Stimulated activated memory B cell treated with anti-CD40 and anti-IgM and Interleukin-4, amounts not matched to agents 10 μg/mL and 1 μg/mL and 100 μg/mL, for 72 hours (primary cell): Measurements from ENCODE around the gene SERPINA1.

Experiments used
- ATAC-seq: fragments of 150-1000 bp; cut with Tn5 transposase; 2 replicates; pipeline ENCODE4 v1.10.0; 2021
- H3K27ac Mint-ChIP-seq: one replicate; pipeline ENCODE4 v1.8.0; 2022; ENCODE audit warnings: mild to moderate bottlenecking, mixed read lengths
- H3K27me3 Mint-ChIP-seq: one replicate; pipeline ENCODE4 v1.8.0; 2022; ENCODE audit warnings: mixed read lengths
- H3K36me3 Mint-ChIP-seq: one replicate; pipeline ENCODE4 v1.8.0; 2022; ENCODE audit warnings: mixed read lengths
- H3K4me1 Mint-ChIP-seq: one replicate; pipeline ENCODE4 v1.8.0; 2022; ENCODE audit warnings: mixed read lengths
- H3K4me3 Mint-ChIP-seq: one replicate; pipeline ENCODE4 v1.8.0; 2022; ENCODE audit warnings: mild to moderate bottlenecking, moderate library complexity, mixed read lengths
- H3K9me3 Mint-ChIP-seq: one replicate; pipeline ENCODE4 v1.8.0; 2022; ENCODE audit warnings: mixed read lengths

Gene SERPINA1

DNA sequence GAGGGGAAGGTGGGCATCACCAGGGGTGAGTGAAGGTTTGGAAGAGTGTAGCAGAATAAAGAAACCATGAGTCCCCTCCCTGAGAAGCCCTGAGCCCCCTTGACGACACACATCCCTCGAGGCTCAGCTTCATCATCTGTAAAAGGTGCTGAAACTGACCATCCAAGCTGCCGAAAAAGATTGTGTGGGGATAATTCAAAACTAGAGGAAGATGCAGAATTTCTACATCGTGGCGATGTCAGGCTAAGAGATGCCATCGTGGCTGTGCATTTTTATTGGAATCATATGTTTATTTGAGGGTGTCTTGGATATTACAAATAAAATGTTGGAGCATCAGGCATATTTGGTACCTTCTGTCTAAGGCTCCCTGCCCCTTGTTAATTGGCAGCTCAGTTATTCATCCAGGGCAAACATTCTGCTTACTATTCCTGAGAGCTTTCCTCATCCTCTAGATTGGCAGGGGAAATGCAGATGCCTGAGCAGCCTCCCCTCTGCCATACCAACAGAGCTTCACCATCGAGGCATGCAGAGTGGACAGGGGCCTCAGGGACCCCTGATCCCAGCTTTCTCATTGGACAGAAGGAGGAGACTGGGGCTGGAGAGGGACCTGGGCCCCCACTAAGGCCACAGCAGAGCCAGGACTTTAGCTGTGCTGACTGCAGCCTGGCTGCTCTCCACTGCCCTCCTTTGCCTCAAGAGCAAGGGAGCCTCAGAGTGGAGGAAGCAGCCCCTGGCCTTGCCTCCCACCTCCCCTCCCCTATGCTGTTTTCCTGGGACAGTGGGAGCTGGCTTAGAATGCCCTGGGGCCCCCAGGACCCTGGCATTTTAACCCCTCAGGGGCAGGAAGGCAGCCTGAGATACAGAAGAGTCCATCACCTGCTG is 7.0 kb downstream of the SERPINA1 start:
- no peaks in the 10 kb centered on the region for H3K4me1 Mint-ChIP-seq
- no peak overlapping the region for H3K27ac Mint-ChIP-seq
- H3K4me3 Mint-ChIP-seq, result no peak overlapping the region
- H3K9me3 Mint-ChIP-seq, result no peaks in the 10 kb centered on the region
- H3K36me3 Mint-ChIP-seq, result no peaks in the 10 kb centered on the region
- peaks cover 9% of the 10 kb centered on the region for H3K27me3 Mint-ChIP-seq
- ATAC-seq, result no peak

DNA sequence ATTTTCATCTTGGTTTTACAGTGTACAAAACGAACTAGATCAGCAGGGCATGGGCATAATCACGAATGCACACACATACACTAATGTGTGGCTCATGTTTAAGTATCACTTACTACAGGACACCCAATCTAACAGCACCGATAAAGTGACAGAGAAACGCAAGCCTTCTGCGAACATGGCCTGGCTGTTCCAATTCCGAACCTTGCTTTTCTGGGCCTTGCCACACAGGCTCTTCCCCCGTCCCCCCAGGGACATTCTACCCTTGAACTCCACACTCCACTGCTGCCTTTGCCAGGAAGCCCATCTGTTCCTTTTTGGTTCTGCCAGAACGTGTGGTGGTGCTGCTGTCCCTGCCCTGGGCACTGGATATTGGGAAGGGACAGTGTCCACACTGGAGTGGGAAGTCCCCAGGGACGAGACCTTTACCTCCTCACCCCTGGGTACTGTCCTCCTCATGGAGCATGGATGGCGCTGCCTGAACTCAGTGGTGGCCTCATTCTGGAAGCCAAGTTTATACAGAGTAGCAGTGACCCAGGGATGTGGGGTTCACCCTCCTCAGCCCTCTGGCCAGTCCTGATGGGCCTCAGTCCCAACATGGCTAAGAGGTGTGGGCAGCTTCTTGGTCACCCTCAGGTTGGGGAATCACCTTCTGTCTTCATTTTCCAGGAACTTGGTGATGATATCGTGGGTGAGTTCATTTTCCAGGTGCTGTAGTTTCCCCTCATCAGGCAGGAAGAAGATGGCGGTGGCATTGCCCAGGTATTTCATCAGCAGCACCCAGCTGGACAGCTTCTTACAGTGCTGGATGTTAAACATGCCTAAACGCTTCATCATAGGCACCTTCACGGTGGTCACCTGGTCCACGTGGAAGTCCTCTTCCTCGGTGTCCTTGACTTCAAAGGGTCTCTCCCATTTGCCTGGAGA is 7.9 kb downstream of the SERPINA1 start:
- Mint-ChIP-seq H3K9me3 (no peaks in the 10 kb centered on the region), H3K36me3 (no peaks in the 10 kb centered on the region), H3K27ac (no peak overlapping the region), H3K27me3 (peaks cover 9% of the 10 kb centered on the region), H3K4me1 (no peaks in the 10 kb centered on the region), H3K4me3 (no peak overlapping the region)
- ATAC-seq, result no peak

DNA sequence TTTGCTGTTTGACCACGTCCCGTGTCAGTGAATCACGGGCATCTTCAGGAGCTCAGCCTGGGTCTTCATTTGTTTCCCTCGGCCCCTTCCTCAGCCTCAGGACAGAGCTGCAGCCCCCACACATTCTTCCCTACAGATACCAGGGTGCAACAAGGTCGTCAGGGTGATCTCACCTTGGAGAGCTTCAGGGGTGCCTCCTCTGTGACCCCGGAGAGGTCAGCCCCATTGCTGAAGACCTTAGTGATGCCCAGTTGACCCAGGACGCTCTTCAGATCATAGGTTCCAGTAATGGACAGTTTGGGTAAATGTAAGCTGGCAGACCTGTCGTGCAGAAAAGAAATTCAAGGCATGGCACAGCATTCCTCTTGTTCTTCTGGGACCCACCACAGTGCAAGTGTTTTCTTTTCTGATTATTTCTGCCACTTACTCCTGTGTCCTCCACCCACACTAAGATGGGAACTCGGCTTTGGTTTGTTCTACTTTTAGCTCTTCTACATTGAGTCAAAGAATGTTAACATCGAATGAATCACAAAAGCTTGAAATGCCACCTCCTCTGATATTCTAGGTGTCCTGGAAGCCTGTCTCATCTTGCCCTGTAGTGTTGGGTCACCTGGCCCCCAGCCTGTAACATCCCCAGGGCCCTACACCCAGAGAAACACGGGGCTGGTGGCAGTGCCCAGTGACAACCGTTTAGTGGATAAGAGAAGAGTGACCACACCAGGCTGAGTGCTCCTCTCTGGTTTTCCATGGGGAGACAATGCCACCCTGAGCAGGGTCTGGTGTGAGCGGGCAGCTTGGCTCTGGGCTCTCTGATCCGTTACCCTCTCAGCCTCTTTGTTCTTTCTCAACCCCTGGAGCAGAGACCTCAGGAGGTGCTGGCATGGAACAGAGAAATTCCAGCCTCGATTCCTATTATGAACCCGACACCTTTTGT is 8.8 kb downstream of the SERPINA1 start:
- ATAC-seq, result no peak
- H3K36me3 Mint-ChIP-seq, result no peaks in the 10 kb centered on the region

DNA sequence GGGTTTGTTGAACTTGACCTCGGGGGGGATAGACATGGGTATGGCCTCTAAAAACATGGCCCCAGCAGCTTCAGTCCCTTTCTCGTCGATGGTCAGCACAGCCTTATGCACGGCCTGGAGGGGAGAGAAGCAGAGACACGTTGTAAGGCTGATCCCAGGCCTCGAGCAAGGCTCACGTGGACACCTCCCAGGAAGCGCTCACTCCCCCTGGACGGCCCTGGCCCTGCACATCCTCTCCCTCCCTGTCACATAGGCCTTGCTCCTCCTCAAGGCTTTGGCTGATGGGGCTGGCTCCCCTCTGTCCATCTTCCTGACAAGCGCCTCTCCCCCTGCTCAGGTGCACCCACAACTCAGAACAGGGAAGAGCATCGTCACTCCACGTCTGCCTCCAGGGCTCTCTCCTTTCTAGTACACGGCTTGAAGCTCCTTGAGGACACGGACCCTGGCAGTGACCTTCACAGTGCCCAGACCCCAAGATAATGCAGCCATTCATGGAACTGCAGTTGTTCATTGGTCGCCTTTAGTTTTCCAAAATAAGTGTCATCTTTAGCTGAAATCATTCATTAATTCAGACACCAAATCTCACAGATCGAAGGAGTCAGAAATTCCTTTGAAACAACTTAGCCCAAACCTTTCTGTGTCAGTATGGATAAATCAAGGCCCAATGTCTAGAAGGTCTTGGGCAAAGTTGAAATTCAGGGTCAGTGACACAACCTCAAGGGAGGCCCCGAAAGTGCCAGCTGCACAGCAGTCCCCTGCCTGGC is 9.7 kb downstream of the SERPINA1 start:
- Mint-ChIP-seq H3K27ac (no peak overlapping the region), H3K4me3 (no peak overlapping the region), H3K4me1 (no peaks in the 10 kb centered on the region), H3K27me3 (peaks cover 9% of the 10 kb centered on the region), H3K9me3 (no peaks in the 10 kb centered on the region), H3K36me3 (no peaks in the 10 kb centered on the region)
- ATAC-seq, result no peak

More for the DNA sequence above, 8.8 kb downstream of the SERPINA1 start:
- no peaks in the 10 kb centered on the region for H3K4me1 Mint-ChIP-seq
- H3K9me3 Mint-ChIP-seq, result no peaks in the 10 kb centered on the region
- no peak overlapping the region for H3K4me3 Mint-ChIP-seq
- H3K27me3 Mint-ChIP-seq, result peaks cover 9% of the 10 kb centered on the region
- H3K27ac Mint-ChIP-seq, result no peak overlapping the region

DNA sequence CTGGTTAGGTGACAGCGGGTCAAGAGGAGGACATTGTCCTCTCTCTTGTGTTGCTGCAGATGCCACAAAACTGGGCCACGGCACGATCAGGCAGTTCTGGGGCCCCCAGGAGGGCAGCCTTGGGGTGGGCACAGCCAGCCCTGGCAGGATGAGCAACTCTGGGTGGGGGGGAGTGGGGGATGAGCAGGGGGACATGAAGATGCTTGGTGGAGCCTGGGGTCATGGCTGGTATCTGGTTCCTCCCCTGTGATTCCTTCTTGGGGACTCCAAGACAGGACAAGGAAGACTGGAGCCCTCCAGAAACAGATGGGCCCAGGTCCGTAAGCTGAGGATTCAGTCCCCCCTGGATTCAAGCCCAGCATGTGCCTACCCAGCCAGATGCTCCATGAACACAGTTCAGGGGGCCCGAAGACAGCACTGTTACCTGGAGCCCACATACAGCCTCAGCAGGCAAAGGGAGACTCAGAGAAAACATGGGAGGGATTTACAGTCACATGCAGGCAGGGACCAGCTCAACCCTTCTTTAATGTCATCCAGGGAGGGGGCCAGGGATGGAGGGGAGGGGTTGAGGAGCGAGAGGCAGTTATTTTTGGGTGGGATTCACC is 10.4 kb downstream of the SERPINA1 start:
- no peak for ATAC-seq
- no peaks in the 10 kb centered on the region for H3K9me3 Mint-ChIP-seq
- no peaks in the 10 kb centered on the region for H3K36me3 Mint-ChIP-seq
- H3K27me3 Mint-ChIP-seq, result peaks cover 9% of the 10 kb centered on the region
- H3K27ac Mint-ChIP-seq, result no peak overlapping the region
- no peaks in the 10 kb centered on the region for H3K4me1 Mint-ChIP-seq
- no peak overlapping the region for H3K4me3 Mint-ChIP-seq

DNA sequence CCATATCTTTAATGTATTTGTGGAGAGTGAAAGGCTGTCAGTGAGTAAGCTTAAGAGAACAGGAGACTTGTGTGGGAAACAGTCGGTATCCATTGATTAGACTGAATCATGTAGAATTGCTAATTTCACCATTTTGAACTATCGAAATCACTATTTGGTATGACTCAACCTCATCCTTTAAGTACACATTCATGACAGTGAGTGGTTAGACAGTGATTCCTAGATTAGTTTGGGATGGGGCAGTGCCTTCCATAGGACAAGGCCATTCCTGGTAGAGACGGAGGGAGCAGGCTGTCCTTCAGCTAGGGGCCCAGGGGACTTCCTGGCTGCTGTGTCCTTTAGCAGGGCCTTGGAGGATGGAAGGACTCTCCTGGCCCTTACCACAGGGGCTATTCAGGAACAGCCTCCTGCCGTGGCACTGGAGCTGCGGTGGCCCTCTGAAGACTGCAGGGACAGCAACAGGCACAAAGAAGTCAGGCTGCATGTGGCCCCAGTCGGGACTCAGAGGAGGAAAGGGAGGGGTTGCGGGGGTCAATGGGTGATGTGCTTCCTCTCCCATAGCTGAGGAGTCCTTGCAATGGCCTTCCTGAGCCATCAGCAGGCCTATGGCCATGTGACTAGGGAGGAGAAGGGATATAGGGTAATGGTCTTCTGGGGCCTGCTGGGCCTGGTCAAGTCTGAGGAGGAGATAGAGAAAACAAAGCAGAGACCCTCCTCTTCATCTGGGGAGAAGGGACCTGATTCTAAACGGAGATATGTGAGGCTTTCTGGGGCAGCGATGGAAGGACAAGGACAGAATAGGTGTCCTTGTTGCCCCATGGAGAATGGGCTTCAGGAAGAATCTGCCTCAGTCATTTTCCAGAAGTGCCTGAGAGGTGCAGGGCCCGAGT is 11.2 kb downstream of the SERPINA1 start:
- no peak for ATAC-seq
- Mint-ChIP-seq H3K27me3 (peaks cover 9% of the 10 kb centered on the region), H3K4me3 (no peak overlapping the region), H3K9me3 (no peaks in the 10 kb centered on the region), H3K4me1 (no peaks in the 10 kb centered on the region), H3K36me3 (no peaks in the 10 kb centered on the region), H3K27ac (no peak overlapping the region)

DNA sequence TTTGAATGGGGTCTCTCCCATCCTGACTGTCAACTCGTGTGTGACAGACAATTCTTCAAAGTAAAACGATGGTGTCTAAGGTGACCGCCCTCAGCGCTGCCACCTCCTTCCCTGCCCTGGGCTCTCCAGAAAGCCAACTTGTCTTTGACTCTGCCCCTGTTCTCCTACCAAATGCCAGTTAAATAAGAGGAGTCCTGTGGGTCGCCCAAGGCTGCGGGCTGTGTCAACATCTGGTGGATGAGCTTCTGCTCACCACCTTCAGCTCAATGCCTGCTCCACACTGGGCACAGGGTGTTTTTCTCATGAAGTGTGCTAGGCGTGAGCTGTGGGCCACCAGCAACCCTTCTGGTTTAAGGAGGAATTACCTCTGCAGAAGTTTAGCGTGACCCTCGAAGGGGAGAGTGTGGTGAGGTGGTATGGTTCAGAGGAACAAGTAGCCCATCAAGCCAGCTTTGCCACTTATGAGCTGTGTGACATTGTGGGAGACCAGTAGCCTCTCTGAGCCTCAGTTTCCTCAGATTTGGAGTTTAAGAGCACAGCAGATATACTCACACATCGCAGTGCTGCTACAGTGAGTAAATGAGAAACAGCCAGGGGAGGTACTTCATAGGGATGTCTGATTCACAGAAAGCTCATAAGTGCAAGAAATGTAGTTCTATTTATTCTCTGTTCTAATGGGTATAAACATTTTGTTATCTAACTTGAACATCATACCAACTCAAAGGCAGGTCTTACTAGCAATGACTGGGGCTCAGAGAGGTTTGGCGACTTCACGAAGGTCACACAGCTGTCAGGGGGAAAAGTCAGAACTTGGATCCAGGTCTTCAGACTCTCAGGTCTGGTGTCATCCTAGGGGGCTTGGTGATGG is 12.1 kb downstream of the SERPINA1 start:
- no peak for ATAC-seq
- H3K27me3 Mint-ChIP-seq, result peaks cover 9% of the 10 kb centered on the region

DNA sequence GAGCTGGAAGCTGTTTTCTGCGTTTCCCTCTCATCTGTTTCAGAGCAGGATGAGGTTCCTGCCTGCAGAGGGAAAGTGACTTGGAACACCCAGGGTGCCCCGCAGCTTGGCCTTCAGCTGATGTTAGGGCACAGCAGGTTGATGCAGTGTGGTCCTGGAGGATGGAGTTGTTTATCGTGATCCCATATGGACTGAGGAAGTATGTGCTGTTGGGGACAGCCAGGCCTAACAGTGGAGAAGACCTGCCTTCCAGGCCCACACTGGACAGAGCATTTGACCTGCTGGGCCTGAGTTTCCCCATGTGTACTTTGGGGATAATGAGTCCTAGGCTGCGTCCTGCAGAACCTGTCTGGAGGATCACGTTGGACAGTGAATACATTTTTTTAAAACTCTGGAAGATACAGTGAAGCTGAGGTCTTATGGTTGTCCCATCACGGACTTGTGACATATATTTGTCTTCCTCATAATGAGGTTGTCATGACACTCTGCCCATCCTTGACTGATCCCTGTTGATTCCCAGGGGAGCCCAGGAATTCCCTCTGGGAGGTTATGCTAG is 12.8 kb downstream of the SERPINA1 start:
- Mint-ChIP-seq H3K4me3 (no peak overlapping the region), H3K27me3 (peaks cover 9% of the 10 kb centered on the region), H3K4me1 (no peaks in the 10 kb centered on the region), H3K27ac (no peak overlapping the region), H3K36me3 (no peaks in the 10 kb centered on the region), H3K9me3 (peaks cover 2% of the 10 kb centered on the region)
- peak; percentile 6 for ATAC-seq

More for the DNA sequence above, 12.1 kb downstream of the SERPINA1 start:
- Mint-ChIP-seq H3K9me3 (no peaks in the 10 kb centered on the region), H3K36me3 (no peaks in the 10 kb centered on the region), H3K4me3 (no peak overlapping the region), H3K4me1 (no peaks in the 10 kb centered on the region), H3K27ac (no peak overlapping the region)

DNA sequence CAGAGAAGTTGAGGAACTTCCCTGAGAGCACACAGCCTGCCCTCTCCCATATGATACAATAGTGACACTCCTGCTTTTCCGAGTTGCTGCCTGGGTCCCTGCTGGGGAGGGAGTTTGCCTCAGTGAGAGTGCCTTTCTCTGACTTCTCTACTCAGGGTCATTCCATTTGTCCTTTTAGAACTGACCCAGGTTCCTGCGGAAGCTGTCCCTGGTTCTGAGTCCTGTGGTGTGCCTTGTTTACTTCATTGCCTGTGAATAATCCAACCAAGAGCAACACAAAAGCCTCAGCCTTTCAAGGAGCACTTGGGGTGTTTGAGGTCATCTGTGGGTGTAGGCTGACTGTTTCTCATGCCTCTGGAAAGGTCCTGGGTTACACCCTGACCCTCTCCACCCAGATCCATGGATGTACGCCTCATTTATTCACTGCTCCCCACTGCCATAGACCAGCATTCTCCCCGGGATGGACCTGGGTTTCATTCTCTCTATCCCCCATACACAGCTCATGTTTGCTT is 13.6 kb downstream of the SERPINA1 start:
- no peaks in the 10 kb centered on the region for H3K4me1 Mint-ChIP-seq

DNA sequence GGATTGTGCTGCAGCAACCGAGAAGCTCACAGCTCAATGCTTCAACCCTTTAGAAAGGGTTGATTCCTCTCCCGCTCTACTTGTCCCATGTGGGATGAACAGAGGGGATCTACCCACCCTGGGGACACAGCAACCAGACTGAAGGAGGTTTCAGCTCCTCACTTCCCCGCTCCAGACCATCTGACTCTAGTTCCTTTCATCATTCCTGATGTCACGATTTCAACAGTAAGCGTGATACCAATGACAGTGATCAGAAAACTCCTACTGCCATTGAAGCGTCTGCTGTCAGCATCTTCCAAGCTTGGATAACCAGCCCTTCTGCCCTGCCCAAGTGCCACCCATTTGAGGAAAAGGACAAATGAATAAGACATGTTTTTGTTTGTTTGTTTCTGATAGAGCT is 14.3 kb downstream of the SERPINA1 start:
- no peak for ATAC-seq
- Mint-ChIP-seq H3K4me3 (no peak overlapping the region), H3K4me1 (no peaks in the 10 kb centered on the region), H3K36me3 (no peaks in the 10 kb centered on the region), H3K9me3 (peaks cover 2% of the 10 kb centered on the region), H3K27ac (no peak overlapping the region), H3K27me3 (peaks cover 9% of the 10 kb centered on the region)

More for the DNA sequence above, 13.6 kb downstream of the SERPINA1 start:
- Mint-ChIP-seq H3K27me3 (peaks cover 9% of the 10 kb centered on the region), H3K4me3 (no peak overlapping the region), H3K9me3 (peaks cover 2% of the 10 kb centered on the region), H3K27ac (no peak overlapping the region), H3K36me3 (no peaks in the 10 kb centered on the region)
- no peak for ATAC-seq

DNA sequence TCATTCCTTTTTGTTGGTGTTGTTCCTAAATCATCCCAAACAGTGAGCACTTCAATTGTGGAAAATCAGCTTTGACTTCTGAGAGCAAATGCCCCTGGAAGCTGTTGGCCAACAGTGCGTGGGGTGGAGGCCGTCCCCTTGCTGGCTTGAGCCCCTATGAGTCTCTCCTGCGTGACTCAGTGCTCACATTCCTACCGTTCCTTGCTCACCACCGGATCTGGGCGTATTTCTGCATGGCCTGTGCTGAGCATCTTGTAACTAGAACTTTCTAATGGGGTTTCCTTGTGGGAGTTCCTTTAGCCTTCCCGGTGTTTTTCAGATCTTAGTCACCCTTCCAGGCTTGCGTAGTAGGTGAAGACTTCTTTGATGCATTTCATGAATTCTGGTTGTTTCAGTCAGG is 14.7 kb downstream of the SERPINA1 start:
- H3K4me1 Mint-ChIP-seq, result no peaks in the 10 kb centered on the region
- ATAC-seq, result no peak
- H3K9me3 Mint-ChIP-seq, result peaks cover 2% of the 10 kb centered on the region
- no peaks in the 10 kb centered on the region for H3K36me3 Mint-ChIP-seq
- no peak overlapping the region for H3K4me3 Mint-ChIP-seq
- H3K27me3 Mint-ChIP-seq, result peaks cover 9% of the 10 kb centered on the region
- no peak overlapping the region for H3K27ac Mint-ChIP-seq

DNA sequence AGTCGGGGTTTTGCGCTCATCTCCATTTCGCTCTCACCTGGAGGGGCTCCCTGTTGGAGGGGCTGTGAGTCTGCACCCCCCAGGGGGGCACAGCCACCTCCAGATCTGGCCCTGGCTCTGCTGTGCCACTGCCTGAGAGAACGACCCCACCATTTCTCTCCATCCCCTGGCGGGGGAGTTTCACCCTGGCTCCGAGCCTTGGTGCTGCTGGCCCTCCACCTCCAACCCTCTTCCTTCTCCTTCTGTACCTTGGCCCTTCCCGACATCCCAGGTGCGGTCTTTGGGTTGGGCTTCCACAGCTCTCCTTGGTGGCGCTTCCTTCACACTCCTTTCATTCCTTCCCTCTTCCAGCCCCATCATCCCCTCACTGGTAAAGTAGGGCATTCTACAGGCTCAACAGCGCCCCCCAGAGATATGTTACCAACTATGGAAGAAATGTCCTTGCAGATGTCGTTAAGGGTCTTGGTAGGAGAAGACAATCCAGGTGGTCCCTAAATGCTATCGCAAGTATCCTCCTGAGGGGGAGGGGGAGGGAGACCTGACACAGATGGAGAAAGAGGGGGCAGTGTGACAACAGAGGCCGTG is 16.3 kb downstream of the SERPINA1 start:
- Mint-ChIP-seq H3K4me1 (no peaks in the 10 kb centered on the region), H3K36me3 (no peaks in the 10 kb centered on the region), H3K4me3 (no peak overlapping the region), H3K9me3 (peaks cover 2% of the 10 kb centered on the region), H3K27ac (no peak overlapping the region), H3K27me3 (peaks cover 1% of the 10 kb centered on the region)
- ATAC-seq, result no peak
